ENCODE results near the gene LCN2.
A peak's percentile ranks its signal among the peaks of the same experiment; 100 is the strongest.

LCN2 gene

GRCh38 chr9:128166169-128166568, 16.9 kb downstream of the LCN2 start:
- DNase-seq (ENCODE audit: low read depth, low spot score), result no peak

- DNase-seq (ENCODE audit: low read depth, low spot score), result no peak
These were observed 18.0 kb downstream of the LCN2 start for GRCh38 chr9:128167209-128167608.

GRCh38 chr9:128168731-128169308, 19.6 kb downstream of the LCN2 start:
- peak; percentile 48 for DNase-seq (ENCODE audit: low read depth, low spot score)

GRCh38 chr9:128169492-128169891, 20.2 kb downstream of the LCN2 start:
- no peak for DNase-seq (ENCODE audit: low read depth, low spot score)

GRCh38 chr9:128169925-128170324, 20.7 kb downstream of the LCN2 start:
- DNase-seq (ENCODE audit: low read depth, low spot score), result no peak

DNA sequence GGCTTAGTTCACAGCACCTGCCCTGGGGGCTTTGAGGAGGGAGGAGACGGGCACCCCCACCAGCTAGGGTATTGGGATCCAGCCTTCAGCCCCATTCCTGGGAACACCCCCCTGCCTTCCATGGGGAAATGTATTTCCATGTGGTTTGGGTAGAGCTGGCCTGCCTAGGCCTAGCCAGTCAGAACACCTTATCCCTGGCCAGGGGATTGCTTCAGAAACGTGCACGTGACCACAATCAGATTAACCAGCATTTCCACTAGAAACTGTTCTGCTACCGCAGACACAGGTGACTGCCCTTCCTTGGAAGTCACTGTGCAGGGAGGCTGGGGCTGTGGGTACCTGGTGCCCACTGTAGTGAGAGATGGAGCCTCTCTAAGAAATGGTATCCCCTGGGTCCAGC, 24.8 kb downstream of the LCN2 start:
- no peak for DNase-seq (ENCODE audit: low read depth, low spot score)

GRCh38 chr9:128175102-128175563, 25.9 kb downstream of the LCN2 start:
- peak; percentile 35 for DNase-seq (ENCODE audit: low read depth, low spot score)

DNA sequence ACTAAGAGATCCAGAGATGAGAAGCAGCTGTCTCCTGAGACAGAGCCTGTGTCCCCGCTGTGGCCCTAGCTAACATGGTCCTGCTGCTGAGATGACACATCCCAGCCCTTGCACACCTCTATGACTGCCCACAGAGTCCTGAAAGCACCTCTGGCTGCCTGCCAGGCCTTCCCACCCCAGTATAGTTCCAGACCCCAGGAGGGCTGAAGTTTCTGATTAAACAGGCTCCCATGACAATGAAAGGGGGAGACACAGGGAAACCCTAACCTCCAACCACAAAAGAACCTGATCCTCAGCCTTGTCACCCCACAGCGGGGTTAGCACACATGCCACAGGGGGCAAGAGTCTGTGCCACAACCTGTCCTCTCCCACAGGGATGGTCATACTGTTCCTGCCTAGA, 26.5 kb downstream of the LCN2 start:
- DNase-seq (ENCODE audit: low read depth, low spot score), result no peak

GRCh38 chr9:128178806-128179431, 29.7 kb downstream of the LCN2 start:
- DNase-seq (ENCODE audit: low read depth, low spot score), result no peak

DNA sequence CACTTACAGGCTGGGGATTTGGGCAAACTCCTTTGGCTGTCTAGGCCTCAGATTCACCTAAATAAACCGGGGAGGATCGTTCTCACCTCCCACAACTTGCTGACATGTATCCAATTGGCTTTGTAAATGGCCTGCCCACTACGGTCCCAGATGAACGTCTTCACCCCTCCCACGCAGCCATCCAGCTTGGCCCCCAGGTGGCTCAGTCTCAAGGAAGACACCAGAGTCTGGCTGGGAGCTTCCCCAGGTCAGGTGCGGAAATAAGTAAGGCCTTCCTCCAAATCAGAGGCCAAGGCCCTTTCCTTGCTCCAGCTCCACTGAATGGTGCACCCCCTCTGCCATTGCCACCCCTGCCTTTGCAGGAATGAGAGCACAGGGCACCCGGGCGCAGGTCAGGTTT, 30.7 kb downstream of the LCN2 start:
- no peak for DNase-seq (ENCODE audit: low read depth, low spot score)

GRCh38 chr9:128180447-128180846, 31.2 kb downstream of the LCN2 start:
- no peak for DNase-seq (ENCODE audit: low read depth, low spot score)

DNA sequence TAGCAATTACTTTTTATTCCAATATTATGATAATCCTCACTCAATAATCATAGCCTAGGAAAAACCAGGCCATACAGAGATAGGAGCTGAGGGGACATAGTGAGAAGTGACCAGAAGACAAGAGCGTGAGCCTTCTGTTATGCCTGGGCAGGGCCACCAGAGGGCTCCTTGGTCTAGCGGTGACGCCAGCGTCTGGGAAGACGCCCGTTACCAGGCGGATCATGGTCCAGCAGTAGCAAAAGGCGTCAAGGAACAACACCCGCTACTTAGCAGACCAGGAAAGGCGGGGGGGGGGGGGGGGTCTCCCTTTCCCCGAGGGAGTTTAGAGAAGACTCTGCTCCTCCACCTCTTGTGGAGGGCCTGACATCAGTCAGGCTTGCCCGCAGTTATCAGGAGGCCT, 32.2 kb downstream of the LCN2 start:
- DNase-seq (ENCODE audit: low read depth, low spot score), result peak; percentile 45

DNA sequence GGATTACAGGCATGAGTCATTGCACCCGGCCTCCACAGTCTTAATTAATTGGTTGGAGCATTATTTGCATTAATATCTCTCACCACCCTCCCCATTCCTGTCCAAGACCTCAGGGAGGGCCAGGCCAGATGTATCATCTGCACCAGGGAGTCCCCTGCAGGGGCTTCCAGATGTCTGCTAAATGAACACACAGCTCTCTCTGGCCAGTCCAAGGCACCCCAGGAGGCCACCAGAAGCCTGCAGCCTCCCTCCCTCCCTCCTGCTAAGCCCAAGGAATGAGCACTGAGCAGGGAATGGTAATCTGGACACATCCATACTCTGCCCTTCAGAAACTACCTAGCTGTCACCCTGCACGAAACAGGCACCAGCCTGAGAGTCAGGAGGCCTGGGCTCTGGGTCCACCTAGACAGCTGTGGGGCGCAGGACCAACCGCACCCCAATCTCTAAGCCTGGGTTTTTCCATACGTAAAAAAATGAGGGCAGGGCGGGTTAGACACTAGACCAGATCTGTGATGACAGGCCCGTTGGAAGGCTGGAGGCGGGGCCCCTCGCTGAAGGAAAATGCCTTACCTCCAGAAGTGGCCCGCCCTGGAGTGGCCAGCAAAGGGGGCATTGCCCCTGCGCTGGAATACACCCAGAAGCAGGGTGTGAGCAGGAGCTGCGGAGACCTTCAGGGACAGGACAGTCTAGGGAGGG, 33.8 kb downstream of the LCN2 start:
- DNase-seq (ENCODE audit: low read depth, low spot score), result no peak

DNA sequence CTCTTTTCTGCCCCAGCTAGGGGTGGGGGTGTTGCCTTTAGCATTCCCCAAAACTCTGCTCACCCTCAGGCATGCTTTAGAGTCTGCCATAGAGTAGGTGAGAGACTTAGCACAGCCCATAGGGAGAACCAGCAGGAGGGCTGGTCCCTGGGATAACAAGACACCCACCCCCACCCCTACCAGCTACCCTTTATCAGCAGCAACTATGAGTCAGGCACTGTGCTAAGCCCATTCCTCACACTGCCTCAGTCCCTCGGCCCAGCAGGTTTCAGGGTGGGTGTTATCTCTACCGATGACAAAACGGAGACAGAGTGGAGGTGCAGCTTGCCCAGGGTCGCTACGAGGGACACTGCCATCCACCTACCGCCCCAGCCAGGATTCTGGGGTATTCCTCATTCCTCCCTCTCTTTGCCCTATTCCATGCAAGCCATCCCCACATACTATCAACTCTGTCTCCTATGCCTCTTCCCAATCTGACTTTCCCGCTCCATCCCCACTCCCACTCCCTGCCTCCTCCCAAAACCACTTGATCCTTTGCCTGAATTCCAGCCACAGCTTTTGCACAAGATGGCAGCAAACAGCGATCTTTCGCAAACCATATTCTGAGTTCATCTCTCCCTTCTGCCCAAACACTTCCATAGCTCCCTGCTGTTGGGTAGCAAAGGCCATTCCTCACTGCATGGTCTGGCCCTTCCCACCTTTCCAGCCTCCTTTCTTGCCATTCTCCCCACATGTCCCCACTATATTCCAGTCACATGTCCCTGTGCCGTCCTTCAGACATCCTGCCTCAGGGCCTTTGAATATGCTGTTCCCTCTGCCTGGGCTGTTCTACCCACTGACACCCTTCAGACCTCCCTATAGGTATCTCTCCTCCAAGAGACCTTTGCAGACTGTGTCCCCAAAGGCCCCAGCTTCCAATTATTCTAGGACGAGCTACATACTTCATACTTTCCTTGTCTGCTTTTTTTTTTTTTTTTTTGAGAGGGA, 37.0 kb downstream of the LCN2 start:
- DNase-seq (ENCODE audit: low read depth, low spot score), result no peak

DNA sequence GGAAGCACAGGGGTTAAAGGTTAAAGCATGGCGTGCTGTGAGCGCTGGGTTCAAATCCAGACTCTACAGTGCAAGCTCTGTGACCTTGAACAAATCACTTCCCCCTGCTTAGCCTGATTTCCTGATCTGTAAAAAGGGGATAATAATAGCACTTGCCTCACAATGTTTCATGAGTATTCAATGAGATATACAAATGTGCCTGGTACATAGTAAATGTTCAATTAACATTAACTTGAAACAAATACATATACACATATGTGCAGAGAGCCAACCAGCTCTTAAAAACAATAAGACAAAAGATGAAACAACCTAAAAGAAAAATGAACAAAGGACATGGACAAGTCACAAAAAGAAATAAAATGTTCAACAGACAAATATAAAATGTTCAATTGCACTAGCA, 38.1 kb downstream of the LCN2 start:
- no peak for DNase-seq (ENCODE audit: low read depth, low spot score)

- no peak for DNase-seq (ENCODE audit: low read depth, low spot score)
These were observed 39.0 kb downstream of the LCN2 start for GRCh38 chr9:128188209-128188608.

DNA sequence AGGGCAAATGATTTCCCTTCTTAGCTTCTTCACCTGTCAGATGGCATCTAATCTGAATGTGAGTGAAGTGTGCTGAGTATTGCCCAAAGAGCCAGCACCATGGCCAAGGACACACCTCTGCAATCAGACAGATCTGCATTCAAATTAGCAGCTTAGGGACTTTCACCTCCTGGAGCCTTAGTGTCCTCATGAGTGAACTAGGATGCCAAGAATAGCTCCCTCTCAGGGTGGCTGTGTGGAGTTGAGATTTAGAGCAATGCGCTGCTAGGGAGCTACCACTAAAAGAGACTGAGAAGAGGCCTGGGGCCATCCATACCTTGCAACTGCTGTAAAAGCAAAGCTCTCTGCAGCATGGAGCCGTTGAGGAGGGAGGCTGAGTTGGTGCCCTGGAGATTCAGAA, 40.8 kb downstream of the LCN2 start:
- DNase-seq (ENCODE audit: low read depth, low spot score), result no peak

DNA sequence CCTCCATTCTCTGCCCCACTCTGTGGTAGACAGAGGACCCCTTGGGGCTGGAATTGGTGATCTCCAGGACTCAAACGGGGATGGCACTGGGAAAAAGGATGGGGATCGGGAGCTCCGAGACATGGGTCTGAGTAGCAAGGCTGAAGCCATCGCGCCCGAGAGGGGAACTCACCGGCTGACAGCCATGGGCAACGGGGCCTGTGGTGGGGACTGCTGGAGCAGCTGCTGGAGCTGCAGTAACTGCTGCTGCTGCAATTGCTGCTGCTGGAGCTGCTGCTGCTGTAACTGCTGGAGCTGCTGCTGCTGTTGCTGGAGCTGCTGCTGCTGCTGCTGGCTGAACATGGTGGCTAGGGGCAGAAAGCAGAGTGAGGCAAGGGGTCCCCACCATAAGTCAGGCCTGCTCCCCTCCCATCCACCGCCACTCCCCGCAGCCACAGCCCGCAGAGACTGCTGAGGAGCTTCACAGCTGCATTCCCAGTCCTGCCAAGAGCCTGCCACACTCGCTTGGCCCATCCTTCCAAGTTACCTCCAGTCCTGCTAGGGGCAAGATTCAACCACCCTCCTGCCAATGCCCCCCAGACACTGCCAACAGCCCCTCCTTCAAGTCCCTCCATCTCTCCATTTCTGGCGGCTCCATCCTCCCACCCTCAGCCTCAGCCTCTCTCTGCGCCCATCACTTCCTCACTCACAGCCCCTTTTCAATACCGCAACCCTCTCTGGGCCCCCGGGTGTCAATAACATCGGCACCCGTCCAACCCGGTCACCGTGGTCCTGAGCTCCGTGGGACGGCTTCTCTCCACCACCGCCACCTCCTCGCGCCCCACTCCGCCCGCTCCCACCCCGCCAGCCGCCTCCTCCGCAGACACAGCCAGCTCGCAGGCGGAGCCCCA, 41.5 kb downstream of the LCN2 start:
- DNase-seq (ENCODE audit: low read depth, low spot score), result peak; percentile 34

DNA sequence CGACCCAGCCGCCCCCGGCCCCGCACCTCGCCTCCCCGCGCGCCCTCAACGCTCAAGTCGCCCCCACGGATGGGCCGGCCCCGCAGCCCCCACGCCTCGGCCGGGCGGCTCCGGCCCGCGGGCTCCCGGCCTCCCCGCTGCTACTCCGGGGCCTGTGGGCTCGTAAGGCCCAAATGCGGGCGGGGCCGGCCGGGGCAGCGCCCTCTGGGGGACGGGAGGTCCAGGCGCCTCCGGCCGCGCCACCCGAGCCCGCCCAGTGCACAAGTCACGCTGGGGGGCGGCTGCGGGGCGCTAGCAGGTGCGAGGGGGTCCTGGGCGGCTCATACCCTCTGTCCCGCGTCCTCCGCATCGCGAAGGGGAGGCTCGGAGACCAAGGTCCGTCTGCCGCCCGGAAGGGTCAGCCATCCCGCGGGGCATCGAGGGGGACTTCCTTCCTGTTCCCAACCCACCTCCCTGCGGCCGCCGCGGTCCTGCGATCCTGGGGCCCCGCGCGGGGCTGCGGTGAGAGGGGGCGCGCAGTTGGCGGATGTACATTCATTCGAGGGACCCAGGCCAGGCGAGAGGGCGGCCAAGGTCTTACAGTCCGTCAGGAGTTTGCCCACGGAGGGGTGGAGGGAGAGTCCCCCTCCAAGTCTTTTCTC, 42.3 kb downstream of the LCN2 start, which contains the start of gene CIZ1:
Gene CIZ1 (minus strand): TSS at position 167 of the 641 bp plus-strand sequence. CDS start 715 bp downstream, outside the sequence.
- peak; percentile 92 for DNase-seq (ENCODE audit: low read depth, low spot score)

All from astrocyte of the hippocampus (primary cell).